EH (cell line): ENCODE data around the gene ADM.

Source experiments
- DNase-seq: peaks from one replicate; pipeline ENCODE4 v3.0.0-alpha.2; 2015; ENCODE audit warnings: low read depth

The ADM gene

GRCh38 chr11:10309163-10310093, 4.6 kb downstream of the ADM start:
- peak; percentile 69 for DNase-seq

GRCh38 chr11:10310301-10310841, 5.5 kb downstream of the ADM start:
- peak; percentile 65 for DNase-seq

GRCh38 chr11:10311802-10312201, 6.9 kb downstream of the ADM start:
- DNase-seq = no peak

- peak; percentile 63 for DNase-seq
These were observed 9.6 kb downstream of the ADM start for GRCh38 chr11:10314199-10315072.

GRCh38 chr11:10315083-10315482, 10.2 kb downstream of the ADM start:
- DNase-seq = no peak

- DNase-seq = no peak
These were observed 12.4 kb downstream of the ADM start for GRCh38 chr11:10317151-10317755.

- DNase-seq = no peak
These were observed 13.1 kb downstream of the ADM start for GRCh38 chr11:10317776-10318526.

GRCh38 chr11:10318527-10318802, 13.6 kb downstream of the ADM start:
- no peak for DNase-seq

GRCh38 chr11:10319702-10320558, 15.1 kb downstream of the ADM start:
- DNase-seq = no peak

- no peak for DNase-seq
These were observed 16.0 kb downstream of the ADM start for GRCh38 chr11:10320736-10321465.

GRCh38 chr11:10322401-10322800, 17.5 kb downstream of the ADM start:
- DNase-seq = peak; percentile 43

- peak; percentile 93 for DNase-seq
These were observed 18.2 kb downstream of the ADM start for GRCh38 chr11:10322830-10323792.

- peak; percentile 74 for DNase-seq
These were observed 18.9 kb downstream of the ADM start for GRCh38 chr11:10323793-10324170.

- peak; percentile 23 for DNase-seq
These were observed 19.6 kb downstream of the ADM start for GRCh38 chr11:10324474-10324873.

GRCh38 chr11:10325277-10326011, 20.6 kb downstream of the ADM start:
- DNase-seq = peak; percentile 96

GRCh38 chr11:10326012-10326964, 21.4 kb downstream of the ADM start:
- DNase-seq = peak; percentile 31

- DNase-seq = peak; percentile 66
These were observed 22.4 kb downstream of the ADM start for GRCh38 chr11:10327254-10327653.
